Right kidney (tissue), 9 donors: Measurements from ENCODE around the gene WDFY1.

Experiments
- DNase-seq: peaks from one replicate; pipeline ENCODE4 v3.0.0-alpha.2; 2016
- long read RNA-seq, 8 donors: transcript quantifications; one replicate each; lab custom pipeline, GENCODE V29; 2026

Gene WDFY1
- long read RNA-seq, donor 1, full-length matches to known transcripts, result 14 of 56 reads
- long read RNA-seq, donor 1, partial matches to known transcripts, result 16 of 56 reads
- long read RNA-seq, donor 1, other reads (novel, unspliced or antisense), result 26 of 56 reads
- long read RNA-seq, donor 2, full-length matches to known transcripts, result 8 of 15 reads
- long read RNA-seq, donor 2, partial matches to known transcripts, result 7 of 15 reads
- long read RNA-seq, donor 2, other reads (novel, unspliced or antisense), result 0 of 15 reads
- long read RNA-seq, donor 3, full-length matches to known transcripts, result 9 of 35 reads
- long read RNA-seq, donor 3, partial matches to known transcripts, result 26 of 35 reads
- long read RNA-seq, donor 3, other reads (novel, unspliced or antisense), result 0 of 35 reads
- long read RNA-seq, donor 4, full-length matches to known transcripts, result 7 of 7 reads
- long read RNA-seq, donor 4, partial matches to known transcripts, result 0 of 7 reads
- long read RNA-seq, donor 4, other reads (novel, unspliced or antisense), result 0 of 7 reads
- long read RNA-seq, donor 5, full-length matches to known transcripts, result 14 of 14 reads
- long read RNA-seq, donor 5, partial matches to known transcripts, result 0 of 14 reads
- long read RNA-seq, donor 5, other reads (novel, unspliced or antisense), result 0 of 14 reads
- long read RNA-seq, donor 6, full-length matches to known transcripts, result 7 of 7 reads
- long read RNA-seq, donor 6, partial matches to known transcripts, result 0 of 7 reads
- long read RNA-seq, donor 6, other reads (novel, unspliced or antisense), result 0 of 7 reads
- long read RNA-seq, donor 7, full-length matches to known transcripts, result 12 of 12 reads
- long read RNA-seq, donor 7, partial matches to known transcripts, result 0 of 12 reads
- long read RNA-seq, donor 7, other reads (novel, unspliced or antisense), result 0 of 12 reads
- long read RNA-seq, donor 8, full-length matches to known transcripts, result 7 of 7 reads
- long read RNA-seq, donor 8, partial matches to known transcripts, result 0 of 7 reads
- long read RNA-seq, donor 8, other reads (novel, unspliced or antisense), result 0 of 7 reads

GRCh38 chr2:223944703-223945531 lies at the start of gene WDFY1:
Gene WDFY1, minus strand, starts transcription at chr2:223945335. Its CDS starts 51 bp downstream, at chr2:223945284.
- peak; percentile 93 for DNase-seq

GRCh38 chr2:223994562-223995162 lies 49.5 kb upstream of the WDFY1 start:
- DNase-seq, result no peak

- peak; percentile 37 for DNase-seq
These were observed 48.6 kb upstream of the WDFY1 start for GRCh38 chr2:223993634-223994232.

GRCh38 chr2:223991611-223992010 lies 46.5 kb upstream of the WDFY1 start:
- no peak for DNase-seq

- peak; percentile 35 for DNase-seq
These were observed 44.7 kb upstream of the WDFY1 start for GRCh38 chr2:223989856-223990232.

GRCh38 chr2:223989206-223989855 lies 44.2 kb upstream of the WDFY1 start:
- peak; percentile 26 for DNase-seq

GRCh38 chr2:223981241-223981640 lies 36.1 kb upstream of the WDFY1 start:
- no peak for DNase-seq

- DNase-seq, result no peak
These were observed 35.7 kb upstream of the WDFY1 start for GRCh38 chr2:223980803-223981202.

- no peak for DNase-seq
These were observed 35.2 kb upstream of the WDFY1 start for GRCh38 chr2:223980397-223980735.

- DNase-seq, result no peak
These were observed 34.7 kb upstream of the WDFY1 start for GRCh38 chr2:223979730-223980396.

- DNase-seq, result no peak
These were observed 33.3 kb upstream of the WDFY1 start for GRCh38 chr2:223978451-223978850.

- no peak for DNase-seq
These were observed 31.6 kb upstream of the WDFY1 start for GRCh38 chr2:223976635-223977226.

GRCh38 chr2:223973606-223974005 lies 28.5 kb upstream of the WDFY1 start:
- no peak for DNase-seq

- no peak for DNase-seq
These were observed 27.5 kb upstream of the WDFY1 start for GRCh38 chr2:223972656-223973102.

- no peak for DNase-seq
These were observed 26.6 kb upstream of the WDFY1 start for GRCh38 chr2:223971731-223972130.

- peak; percentile 36 for DNase-seq
These were observed 25.4 kb upstream of the WDFY1 start for GRCh38 chr2:223970343-223971128.

GRCh38 chr2:223969856-223970255 lies 24.7 kb upstream of the WDFY1 start:
- DNase-seq, result no peak

GRCh38 chr2:223969315-223969714 lies 24.2 kb upstream of the WDFY1 start:
- DNase-seq, result no peak

- no peak for DNase-seq
These were observed 22.8 kb upstream of the WDFY1 start for GRCh38 chr2:223967981-223968380.
